K562 (cell line): ENCODE measurements around the gene UBE2D2. TPM values are rescaled to one million over a fixed set of nuclear protein-coding genes. Genes with fewer than 3 reads are reported as not detected.

ENCODE experiments used
- ADNP ChIP-seq: fragments of 200-800 bp; sonication (Bioruptor generic); IDR thresholded peaks from 2 replicates; pipeline ENCODE4 v1.6.1; 2016; ENCODE audit warnings: missing genetic modification characterization, missing compliant biosample characterization
- ATF1 ChIP-seq, 2 experiments: fragments of 450-650 bp in 1 of 2; IDR thresholded peaks; 2 replicates each; pipeline ENCODE4 v1.6.1; 2016; ENCODE audit warnings: missing compliant biosample characterization in 1 of 2, missing genetic modification characterization in 1 of 2
- E2F8 ChIP-seq: fragments of 450-650 bp; IDR thresholded peaks from 2 replicates; pipeline ENCODE4 v1.7.1; 2018; ENCODE audit warnings: mild to moderate bottlenecking, low read depth; ENCODE audit not compliant: partially characterized antibody
- ETV1 ChIP-seq: fragments of 450-650 bp; conservative IDR thresholded peaks from 2 replicates; pipeline ENCODE4 v1.6.1; 2016; ENCODE audit warnings: missing genetic modification characterization, control low read depth, low read depth, missing compliant biosample characterization
- FOXK1 ChIP-seq: sonication (generic); formaldehyde crosslinking; IDR thresholded peaks from 2 replicates; pipeline ENCODE4 v1.8.0; 2022; ENCODE audit warnings: missing genetic modification reagents, mild to moderate bottlenecking, borderline replicate concordance
- HLTF ChIP-seq: fragments of 450-650 bp; IDR thresholded peaks from 2 replicates; pipeline ENCODE4 v1.6.1; 2016
- HMG20A ChIP-seq: fragments of 450-650 bp; formaldehyde crosslinking; conservative IDR thresholded peaks from 2 replicates; pipeline ENCODE4 v1.4.0; 2020; ENCODE audit warnings: mild to moderate bottlenecking, mixed read lengths
- MAFK ChIP-seq: IDR thresholded peaks from 2 replicates; pipeline ENCODE4 v1.6.1; 2011; ENCODE audit warnings: low read length, improper control_type of control experiment
- MED1 ChIP-seq: sonication (generic); formaldehyde crosslinking; IDR thresholded peaks from 2 replicates; pipeline ENCODE4 v1.8.1; 2023; ENCODE audit warnings: missing genetic modification reagents, borderline replicate concordance
- MLX ChIP-seq, 2 experiments: fragments of 450-650 bp in 1 of 2; sonication (generic) in 1 of 2; formaldehyde crosslinking; conservative IDR thresholded peaks; 2 replicates each; pipeline versions ENCODE4 v1.4.0 to v1.8.1; 2020 to 2022; ENCODE audit warnings: mild to moderate bottlenecking in 1 of 2, missing genetic modification reagents in 1 of 2
- PCBP2 ChIP-seq: fragments of 200-400 bp; formaldehyde crosslinking; IDR thresholded peaks from 2 replicates; pipeline ENCODE4 v1.6.1; 2018; ENCODE audit warnings: low read length, low read depth, mild to moderate bottlenecking, moderate library complexity; ENCODE audit not compliant: poor library complexity, severe bottlenecking
- POLR3A ChIP-seq: IDR thresholded peaks from 2 replicates; pipeline ENCODE4 v1.6.1; 2011; ENCODE audit warnings: borderline replicate concordance, mild to moderate bottlenecking, moderate library complexity; ENCODE audit not compliant: insufficient read length, insufficient read depth; ENCODE audit errors: extremely low read depth
- SAFB2 ChIP-seq: fragments of 200-400 bp; formaldehyde crosslinking; IDR thresholded peaks from 2 replicates; pipeline ENCODE4 v1.6.1; 2018; ENCODE audit warnings: borderline replicate concordance, low read length, low read depth, moderate library complexity; ENCODE audit not compliant: severe bottlenecking
- SMARCA5 ChIP-seq: fragments of 450-650 bp; IDR thresholded peaks from 2 replicates; pipeline ENCODE4 v1.6.1; 2016
- SMC3 ChIP-seq: conservative IDR thresholded peaks from 2 replicates; pipeline ENCODE4 v1.6.1; 2011; ENCODE audit warnings: low read depth, low read length, improper control_type of control experiment; ENCODE audit not compliant: insufficient read depth
- TAL1 ChIP-seq: fragments of 450-650 bp; IDR thresholded peaks from 2 replicates; pipeline ENCODE4 v1.6.1; 2016; ENCODE audit warnings: mild to moderate bottlenecking
- ZBTB12 ChIP-seq: fragments of 250-450 bp; sonication (Bioruptor Pico); IDR thresholded peaks from 2 replicates; pipeline ENCODE4 v1.4.0; 2020
- ZNF239 ChIP-seq: fragments of 250-450 bp; sonication (Bioruptor Pico); IDR thresholded peaks from 2 replicates; pipeline ENCODE4 v1.4.0; 2020; ENCODE audit warnings: mild to moderate bottlenecking
- ZNF347 ChIP-seq: fragments of 450-650 bp; formaldehyde crosslinking; IDR thresholded peaks from 2 replicates; pipeline ENCODE4 v1.4.0; 2020; ENCODE audit warnings: low read depth, mild to moderate bottlenecking, moderate library complexity
- polyA plus RNA-seq, 8 experiments: library from polyadenylated mRNA; depleted of rRNA in 4 of 8; stranded (reverse) in 5 of 8; unstranded in 3 of 8; fragments of >200 nt; fragmentation: Nextera tagmentation in 2 of 8; fragmentation: Illumina TruSeq in 1 of 8; extraction: Ambion mirVana in 2 of 8; extraction: Trizol in 1 of 8; gene quantifications; 2 replicates each; pipeline versions ENCODE4 v1.2.1 to v1.2.3, GENCODE V29; 2011 to 2014; ENCODE audit warnings: inconsistent platforms in 1 of 8, missing spikeins in 1 of 8
- total RNA-seq, 7 experiments: library from RNA; depleted of rRNA in 6 of 7; stranded (reverse); fragments of >200 nt in 6 of 7; fragmentation: Illumina TruSeq in 2 of 7; extraction: Trizol in 2 of 7; gene quantifications; 2 replicates each; pipeline versions ENCODE4 v1.2.1 to v1.2.3, GENCODE V29; 2011 to 2021; ENCODE audit warnings: low replicate concordance in 1 of 7
- TF ChIP-seq, protein P1 (sequence below): fragments of 450-650 bp; IDR thresholded peaks from 2 replicates; pipeline ENCODE4 v1.6.1; 2016; ENCODE audit warnings: low read depth, mild to moderate bottlenecking, moderate library complexity
- TF ChIP-seq, protein P2 (sequence below): sonication (generic); formaldehyde crosslinking; IDR thresholded peaks from 2 replicates; pipeline ENCODE4 v1.8.0; 2022; ENCODE audit warnings: mild to moderate bottlenecking, missing genetic modification reagents

UBE2D2 gene
- total and polyA plus RNA-seq, 9 of the 15 experiments (the other 6 are each of a cell fraction or from before 2014, with no cell fraction given): 53.6 to 198 (median 122) TPM

- TF ChIP-seq SAFB2 (no peak), ATF1 (CRISPR knock-in tag; IDR thresholded peaks at IDR 0.05) (no peak), ATF1 (tag; IDR thresholded peaks at IDR 0.05) (peak; percentile 87), HMG20A (CRISPR knock-in tag) (no peak), POLR3A (no peak), ETV1 (tag) (peak; percentile 92), SMC3 (peak; percentile 76), ZNF347 (no peak), E2F8 (peak; percentile 38), SMARCA5 (no peak), MAFK (peak; percentile 2; the same call in 1 of the 2 replicates), MED1 (CRISPR knock-in tag) (no peak), HLTF (peak; percentile 60; the same call in 1 of the 2 replicates), TAL1 (no peak), PCBP2 (no peak), ADNP (tag) (no peak), ZBTB12 (CRISPR knock-in tag) (peak; percentile 65), ZNF239 (peak; percentile 45; the same call in 1 of the 2 replicates), MLX (CRISPR knock-in tag; conservative IDR thresholded peaks at IDR 0.05) (no peak), FOXK1 (CRISPR knock-in tag) (no peak)
- TF ChIP-seq, protein P1, sequence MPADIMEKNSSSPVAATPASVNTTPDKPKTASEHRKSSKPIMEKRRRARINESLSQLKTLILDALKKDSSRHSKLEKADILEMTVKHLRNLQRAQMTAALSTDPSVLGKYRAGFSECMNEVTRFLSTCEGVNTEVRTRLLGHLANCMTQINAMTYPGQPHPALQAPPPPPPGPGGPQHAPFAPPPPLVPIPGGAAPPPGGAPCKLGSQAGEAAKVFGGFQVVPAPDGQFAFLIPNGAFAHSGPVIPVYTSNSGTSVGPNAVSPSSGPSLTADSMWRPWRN: no peak
- TF ChIP-seq, protein P2, sequence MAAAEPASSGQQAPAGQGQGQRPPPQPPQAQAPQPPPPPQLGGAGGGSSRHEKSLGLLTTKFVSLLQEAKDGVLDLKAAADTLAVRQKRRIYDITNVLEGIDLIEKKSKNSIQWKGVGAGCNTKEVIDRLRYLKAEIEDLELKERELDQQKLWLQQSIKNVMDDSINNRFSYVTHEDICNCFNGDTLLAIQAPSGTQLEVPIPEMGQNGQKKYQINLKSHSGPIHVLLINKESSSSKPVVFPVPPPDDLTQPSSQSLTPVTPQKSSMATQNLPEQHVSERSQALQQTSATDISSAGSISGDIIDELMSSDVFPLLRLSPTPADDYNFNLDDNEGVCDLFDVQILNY (CRISPR knock-in tag): no peak; the same call in 1 of the 2 replicates
Observed at GRCh38 chr5:139517683-139518564, 43.2 kb upstream of the UBE2D2 start (continued).
